ENCODE results near the gene DYRK1B.

DYRK1B gene

GRCh38 chr19:39832341-39833083, 1.4 kb downstream of the DYRK1B start:
- FAIRE-seq (no peak), DNase-seq (ENCODE audit: insufficient read length, low spot score) (no peak)

GRCh38 chr19:39831679-39832078, 2.3 kb downstream of the DYRK1B start:
- DNase-seq (ENCODE audit: insufficient read length, low spot score): no peak
- no peak for FAIRE-seq

GRCh38 chr19:39830847-39831246, 3.1 kb downstream of the DYRK1B start:
- no peak for DNase-seq (ENCODE audit: insufficient read length, low spot score)
- no peak for FAIRE-seq

DNA sequence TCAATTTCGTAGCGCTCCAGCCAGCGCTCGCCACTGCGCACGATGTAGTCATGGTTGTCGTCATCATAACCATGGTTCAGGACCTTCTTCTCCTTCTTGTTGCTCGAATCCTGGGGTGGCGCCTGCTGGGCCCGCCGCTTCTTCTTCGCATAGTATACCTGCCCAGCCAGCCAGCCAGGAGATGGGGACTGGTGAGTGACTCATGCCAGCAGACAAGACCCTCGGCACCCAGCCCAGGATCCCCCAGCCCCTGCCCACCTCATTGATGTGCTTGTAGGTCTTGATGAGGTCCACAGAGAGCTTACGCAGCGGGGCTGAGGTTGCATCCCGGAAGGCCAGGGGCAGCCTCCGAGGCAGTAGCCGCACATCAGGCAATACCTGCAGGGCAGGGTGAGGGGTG, 3.6 kb downstream of the DYRK1B start:
- DNase-seq (ENCODE audit: insufficient read length, low spot score) (no peak), FAIRE-seq (no peak)

GRCh38 chr19:39829702-39830275, 4.2 kb downstream of the DYRK1B start:
- DNase-seq (ENCODE audit: insufficient read length, low spot score): no peak
- FAIRE-seq: no peak

- FAIRE-seq (no peak), DNase-seq (ENCODE audit: insufficient read length, low spot score) (no peak)
Measured at GRCh38 chr19:39828654-39829032, 5.3 kb downstream of the DYRK1B start.

DNA sequence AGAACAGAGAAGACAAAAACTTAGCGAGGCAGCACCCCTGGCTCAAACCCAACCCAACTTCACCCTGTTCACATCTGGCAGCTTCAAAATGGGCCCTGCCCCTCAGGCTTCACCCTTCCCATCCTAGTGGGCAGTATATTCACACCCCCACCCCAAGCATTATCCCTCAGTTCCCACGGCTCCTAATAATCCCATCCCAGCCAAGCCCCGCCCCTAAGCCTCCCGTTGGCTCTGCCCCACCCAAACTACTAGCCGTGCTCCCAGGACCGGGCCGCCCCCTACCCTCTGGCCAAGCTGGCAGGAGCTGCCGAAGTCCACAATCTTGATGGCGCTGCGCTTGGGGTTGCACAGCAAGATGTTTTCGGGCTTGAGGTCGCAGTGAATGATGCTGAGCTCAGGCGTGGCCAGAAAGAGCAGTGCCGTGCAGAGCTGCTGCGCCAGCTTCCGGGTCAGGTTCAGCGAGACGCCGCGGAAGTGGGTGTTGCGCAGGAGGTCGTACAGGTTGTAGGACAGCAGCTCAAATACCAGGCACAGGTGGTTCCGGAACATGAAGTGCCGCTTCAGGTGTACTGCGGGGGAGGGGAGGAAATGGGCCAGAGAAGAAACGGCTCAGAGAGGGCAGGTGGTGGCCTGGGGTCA, 5.8 kb downstream of the DYRK1B start:
- FAIRE-seq (no peak), DNase-seq (ENCODE audit: insufficient read length, low spot score) (no peak)

GRCh38 chr19:39827216-39827615, 6.7 kb downstream of the DYRK1B start:
- DNase-seq (ENCODE audit: insufficient read length, low spot score): no peak

DNA sequence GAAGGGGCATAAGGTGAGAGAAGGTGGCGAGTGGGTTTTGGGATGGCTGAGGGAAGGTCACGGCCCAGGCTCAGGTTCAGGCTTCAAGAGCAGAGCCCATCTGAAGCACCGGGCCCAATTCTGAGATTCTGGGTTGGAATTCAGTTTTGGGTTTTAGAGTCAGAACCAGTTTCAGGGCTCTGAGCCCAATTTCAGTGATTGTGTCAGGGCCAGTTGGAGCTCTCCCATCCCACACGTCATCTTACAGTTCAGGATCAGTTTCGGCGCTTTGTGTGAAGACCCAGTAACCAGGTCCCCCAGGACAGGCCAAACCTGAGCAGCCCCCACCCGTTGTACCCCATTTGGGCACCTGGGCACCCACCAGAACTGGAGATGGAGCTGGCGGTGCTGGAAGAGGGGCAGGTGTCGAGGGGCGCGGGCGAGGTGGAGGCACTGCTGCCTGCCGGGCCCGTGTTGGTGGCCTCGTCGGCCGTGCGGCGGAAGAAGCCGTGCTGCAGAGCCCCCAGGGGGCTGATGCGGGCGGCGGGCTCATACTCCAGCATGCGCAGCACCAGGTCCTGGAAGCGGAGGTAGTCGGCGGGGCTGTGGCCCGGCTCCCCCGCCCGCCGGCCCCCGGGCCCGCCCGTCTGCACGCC, 7.5 kb downstream of the DYRK1B start:
- FAIRE-seq: no peak
- no peak for DNase-seq (ENCODE audit: insufficient read length, low spot score)

More at GRCh38 chr19:39827216-39827615, 6.7 kb downstream of the DYRK1B start:
- no peak for FAIRE-seq

GRCh38 chr19:39825531-39826076, 8.4 kb downstream of the DYRK1B start:
- DNase-seq (ENCODE audit: insufficient read length, low spot score) (no peak), FAIRE-seq (no peak)

DNA sequence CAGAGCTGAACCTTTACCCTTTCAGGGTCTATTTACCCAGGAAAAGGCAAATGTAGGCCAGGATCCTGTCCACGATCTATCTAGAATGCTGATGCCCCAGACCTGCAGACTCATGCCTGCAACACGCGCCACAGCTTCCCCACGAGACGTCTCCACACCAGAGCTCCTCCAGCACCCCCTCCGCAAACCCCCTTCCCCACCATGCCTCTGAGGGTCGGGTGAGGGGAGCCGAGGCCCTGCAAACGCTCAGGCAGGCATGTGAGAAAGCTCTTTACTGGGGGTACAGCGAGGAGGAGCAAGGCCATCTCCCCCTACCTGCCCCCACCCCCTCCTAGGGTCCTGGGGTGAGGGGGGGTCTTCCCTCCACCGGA, 8.9 kb downstream of the DYRK1B start:
- FAIRE-seq (no peak), DNase-seq (ENCODE audit: insufficient read length, low spot score) (no peak)

DNA sequence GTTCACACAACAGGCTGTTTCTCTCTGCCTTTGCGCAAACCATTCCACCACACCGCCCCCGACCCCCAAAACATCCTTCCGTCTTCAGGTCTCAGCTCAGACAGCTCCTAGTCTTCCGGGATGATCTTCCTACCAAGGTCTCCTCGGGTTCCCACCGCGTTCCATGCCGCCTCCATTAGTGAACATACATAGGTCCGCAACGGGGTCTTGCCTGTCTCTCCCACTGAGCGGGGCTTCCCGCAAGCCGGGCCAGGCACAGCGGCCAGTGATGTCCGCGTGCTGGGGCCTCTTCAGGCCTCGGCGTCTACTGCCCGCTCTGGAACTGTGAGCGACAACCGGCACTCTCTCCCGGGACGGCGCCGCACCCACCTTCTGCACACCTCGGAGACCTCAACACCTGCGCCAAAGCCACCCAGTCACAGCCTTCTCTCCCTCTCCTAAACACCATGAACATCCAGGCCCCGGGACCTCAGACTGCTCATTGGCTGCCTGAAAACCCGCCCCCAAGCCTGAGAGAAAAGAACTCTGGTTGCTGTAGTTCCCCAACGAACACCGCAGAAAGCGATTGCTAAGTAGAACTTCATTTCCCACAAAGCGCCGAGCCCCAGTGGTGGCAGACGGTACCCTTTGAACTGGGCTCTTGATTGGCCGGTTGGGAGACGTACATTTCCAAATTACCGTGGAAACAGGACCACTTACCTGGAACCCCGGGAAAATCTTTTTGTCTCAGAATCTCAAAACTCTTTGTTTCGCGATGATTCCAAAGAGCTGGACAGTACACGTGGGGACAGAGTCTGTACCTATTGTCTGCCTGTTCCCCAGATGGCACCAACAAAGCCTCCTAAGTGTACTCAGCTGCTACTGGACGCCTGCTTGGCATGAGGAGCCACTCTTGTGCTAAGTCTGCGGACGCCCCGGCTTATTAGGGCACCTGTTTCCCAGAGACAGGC, 9.5 kb downstream of the DYRK1B start:
- peak; percentile 98 for FAIRE-seq

GRCh38 chr19:39823686-39824085, 10.3 kb downstream of the DYRK1B start:
- FAIRE-seq (peak; percentile 28), DNase-seq (ENCODE audit: insufficient read length, low spot score) (no peak)

More for the DNA sequence above, 9.5 kb downstream of the DYRK1B start:
- DNase-seq (ENCODE audit: insufficient read length, low spot score): peak; percentile 97

DNA sequence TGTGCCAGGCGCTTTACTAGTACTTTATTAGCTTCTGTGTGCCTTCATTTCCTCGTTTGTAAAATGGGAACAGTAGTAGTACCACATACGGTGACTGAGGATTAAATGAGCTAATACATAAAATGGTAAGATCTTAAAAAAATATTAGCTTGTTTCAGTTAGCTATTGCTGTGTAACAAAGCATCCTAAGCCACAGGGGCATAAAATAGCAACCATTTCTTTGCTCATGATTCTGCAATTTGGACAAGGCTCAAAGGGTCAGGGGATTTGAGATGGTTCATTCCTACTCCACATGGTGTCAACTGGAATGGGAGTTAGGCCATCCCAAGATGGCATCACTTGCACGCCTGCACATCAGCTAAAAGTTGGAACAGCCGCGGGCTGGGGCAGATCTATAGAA, 13.3 kb downstream of the DYRK1B start:
- no peak for FAIRE-seq
- DNase-seq (ENCODE audit: insufficient read length, low spot score): no peak

GRCh38 chr19:39819786-39820185, 14.2 kb downstream of the DYRK1B start:
- DNase-seq (ENCODE audit: insufficient read length, low spot score) (no peak), FAIRE-seq (no peak)

DNA sequence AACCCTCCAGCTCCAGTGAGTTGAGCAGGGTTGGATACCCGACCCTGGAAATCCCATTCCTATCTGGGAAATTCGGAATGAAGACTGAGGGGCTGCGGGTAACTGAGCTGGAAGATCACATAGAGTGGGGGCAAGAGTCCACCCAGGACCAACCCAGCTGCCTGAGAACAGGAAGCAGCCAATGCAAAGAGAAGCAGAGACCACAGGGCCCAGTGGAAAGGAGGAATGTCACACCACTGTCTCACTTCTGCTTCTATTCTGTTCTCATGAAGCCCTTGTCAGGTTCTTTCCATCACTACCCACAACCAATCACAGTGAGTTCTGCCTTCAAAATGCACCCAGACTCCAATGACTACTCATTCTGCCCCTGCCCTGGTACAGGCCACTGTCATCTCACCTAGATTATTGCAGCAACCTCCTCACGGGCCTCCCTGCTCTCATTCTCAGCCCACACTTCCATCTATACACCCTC, 15.3 kb downstream of the DYRK1B start:
- no peak for DNase-seq (ENCODE audit: insufficient read length, low spot score)
- peak; percentile 81 for FAIRE-seq

GRCh38 chr19:39817888-39818561, 15.9 kb downstream of the DYRK1B start:
- FAIRE-seq: no peak
- no peak for DNase-seq (ENCODE audit: insufficient read length, low spot score)

DNA sequence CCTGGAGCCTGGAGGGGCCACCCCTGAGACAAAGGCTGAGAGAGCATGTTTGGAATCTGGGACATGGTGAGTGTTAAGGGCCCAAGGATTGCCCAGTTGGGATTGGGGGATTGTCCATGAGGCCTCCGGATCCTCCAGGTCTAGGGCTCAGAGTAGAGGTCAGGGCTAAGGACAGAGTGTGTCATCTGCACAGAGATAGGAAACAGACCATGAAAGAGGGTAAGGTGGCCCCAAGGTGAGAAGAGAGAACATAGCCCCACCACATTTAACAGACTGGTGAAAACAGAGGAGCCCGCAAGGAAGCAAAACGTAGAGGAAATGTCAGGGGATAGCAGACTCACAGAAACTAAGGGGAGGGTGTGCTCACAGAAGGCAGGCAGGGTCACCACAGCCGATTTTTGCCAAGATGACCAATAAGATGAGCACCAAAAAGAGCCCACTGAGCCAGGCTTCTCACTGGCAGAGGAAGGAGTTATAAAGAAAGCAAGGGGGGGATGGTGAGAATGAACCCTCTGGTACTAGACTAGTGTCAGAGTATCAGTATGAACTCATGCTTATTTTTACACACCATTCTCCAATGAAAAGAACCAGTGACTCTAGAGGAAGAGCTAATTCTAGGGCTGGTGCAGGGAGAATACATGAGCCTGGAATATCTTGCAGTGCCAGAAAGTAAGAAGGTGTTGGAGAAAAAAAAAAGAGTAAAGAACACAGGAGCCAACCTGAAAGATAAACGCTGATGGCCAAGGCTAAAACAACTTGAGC, 17.5 kb downstream of the DYRK1B start:
- no peak for FAIRE-seq
- no peak for DNase-seq (ENCODE audit: insufficient read length, low spot score)

DNA sequence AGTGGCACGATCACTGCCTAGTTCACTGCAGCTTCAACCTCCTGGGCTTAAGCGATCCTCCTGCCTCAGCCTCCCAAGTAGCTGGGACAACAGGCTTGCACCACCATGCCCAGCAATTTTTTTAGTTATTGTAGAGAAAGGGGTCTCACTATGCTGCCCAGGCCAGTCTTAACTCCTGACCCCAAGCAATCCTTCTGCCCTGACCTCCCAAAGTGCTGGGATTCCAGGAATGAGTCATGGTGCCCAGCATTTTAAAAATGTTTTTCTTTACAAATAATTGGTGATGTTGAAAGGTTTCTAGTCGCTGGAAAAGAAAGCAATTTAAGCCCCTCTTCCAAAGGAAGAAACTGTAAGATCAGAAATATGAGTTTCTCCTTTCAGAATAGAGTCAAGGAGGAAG, 19.4 kb downstream of the DYRK1B start:
- DNase-seq (ENCODE audit: insufficient read length, low spot score): no peak

More for the DNA sequence above, 19.4 kb downstream of the DYRK1B start:
- no peak for FAIRE-seq
